T-helper 1 cell treated with Interleukin-12 subunit alpha and Interleukin-12 subunit beta and Interleukin-4 antibody, amounts not matched to agents 30 μg/mL and 1 μg/mL, for 36 hours (primary cell): ENCODE measurements around the gene ECI1.
"Not testable (repeated sequence)": the region's sequence is repeated elsewhere in the genome, so short reads cannot be mapped to it uniquely, and the experiment has no call there.

Experiments
- H3K27ac Mint-ChIP-seq: one replicate; pipeline ENCODE4 v1.8.0; 2021; ENCODE audit warnings: mild to moderate bottlenecking, mixed read lengths
- H3K27me3 Mint-ChIP-seq: one replicate; pipeline ENCODE4 v1.8.0; 2021; ENCODE audit warnings: low read depth, mixed read lengths
- H3K36me3 Mint-ChIP-seq: one replicate; pipeline ENCODE4 v1.8.0; 2021; ENCODE audit warnings: low read depth, mixed read lengths
- H3K4me1 Mint-ChIP-seq: one replicate; pipeline ENCODE4 v1.8.0; 2021; ENCODE audit warnings: low read depth, mixed read lengths
- H3K4me3 Mint-ChIP-seq: one replicate; pipeline ENCODE4 v1.8.0; 2021; ENCODE audit warnings: mild to moderate bottlenecking, moderate library complexity, mixed read lengths
- H3K9me3 Mint-ChIP-seq: one replicate; pipeline ENCODE4 v1.8.0; 2021; ENCODE audit warnings: mixed read lengths

Gene ECI1

GRCh38 chr16:2273484-2273883, 22.1 kb upstream of the ECI1 start:
- Mint-ChIP-seq H3K4me3 (no peak overlapping the region), H3K27ac (no peak overlapping the region), H3K9me3 (no peaks in the 10 kb centered on the region), H3K27me3 (no peaks in the 10 kb centered on the region), H3K4me1 (peaks cover 4% of the 10 kb centered on the region), H3K36me3 (no peaks in the 10 kb centered on the region)

- Mint-ChIP-seq H3K27me3 (no peaks in the 10 kb centered on the region), H3K9me3 (no peaks in the 10 kb centered on the region), H3K27ac (no peak overlapping the region), H3K4me3 (no peak overlapping the region), H3K4me1 (peaks cover 7% of the 10 kb centered on the region), H3K36me3 (peaks cover 5% of the 10 kb centered on the region)
Observed at GRCh38 chr16:2271848-2272461, 20.6 kb upstream of the ECI1 start.

- Mint-ChIP-seq H3K9me3 (no peaks in the 10 kb centered on the region), H3K36me3 (peaks cover 15% of the 10 kb centered on the region), H3K4me1 (peaks cover 17% of the 10 kb centered on the region), H3K27ac (no peak overlapping the region), H3K4me3 (no peak overlapping the region), H3K27me3 (no peaks in the 10 kb centered on the region)
Observed at GRCh38 chr16:2270588-2271470, 19.4 kb upstream of the ECI1 start.

GRCh38 chr16:2270070-2270462, 18.7 kb upstream of the ECI1 start:
- no peaks in the 10 kb centered on the region for H3K27me3 Mint-ChIP-seq
- H3K4me3 Mint-ChIP-seq, result peak overlapping the region; percentile 94
- peaks cover 19% of the 10 kb centered on the region for H3K4me1 Mint-ChIP-seq
- H3K36me3 Mint-ChIP-seq, result peaks cover 16% of the 10 kb centered on the region
- H3K27ac Mint-ChIP-seq, result no peak overlapping the region
- H3K9me3 Mint-ChIP-seq, result no peaks in the 10 kb centered on the region

- H3K36me3 Mint-ChIP-seq, result peaks cover 25% of the 10 kb centered on the region
- H3K27me3 Mint-ChIP-seq, result no peaks in the 10 kb centered on the region
- H3K4me1 Mint-ChIP-seq, result peaks cover 21% of the 10 kb centered on the region
- H3K27ac Mint-ChIP-seq, result peak within 1 kb of the TSS; percentile 99
- H3K4me3 Mint-ChIP-seq, result peak within 1 kb of the TSS; percentile 94
- no peaks in the 10 kb centered on the region for H3K9me3 Mint-ChIP-seq
Observed at GRCh38 chr16:2267913-2268666, 16.7 kb upstream of the ECI1 start, which contains the start of gene RNPS1. TSS of gene RNPS1 (minus strand) at chr16:2268126. CDS start at chr16:2264643, 3,483 bp downstream.

DNA sequence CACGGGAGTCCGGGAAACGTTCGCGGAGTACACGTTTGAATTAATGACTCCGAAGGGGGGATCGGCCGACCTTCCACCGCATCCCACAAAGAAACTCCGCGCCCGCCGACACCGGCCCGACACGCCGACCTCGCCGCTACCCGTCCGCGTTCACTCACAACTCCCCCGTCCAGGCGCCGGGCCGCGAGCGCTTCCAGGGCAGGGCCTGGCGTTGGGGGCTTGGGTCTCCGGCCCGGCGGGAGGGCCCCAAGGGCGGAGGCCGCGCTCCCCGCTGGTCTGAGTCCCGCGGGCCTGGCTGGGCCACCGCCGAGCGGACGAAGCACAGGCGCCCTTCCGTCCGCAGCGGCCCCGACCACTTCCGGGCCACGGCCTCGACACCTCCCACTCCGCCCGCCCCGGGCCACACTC, 16.1 kb upstream of the ECI1 start:
- not testable (repeated sequence) for H3K9me3 Mint-ChIP-seq, H3K27me3 Mint-ChIP-seq
- peak overlapping the region; percentile 94 for H3K4me3 Mint-ChIP-seq
- peaks cover 30% of the 10 kb centered on the region for H3K36me3 Mint-ChIP-seq
- H3K27ac Mint-ChIP-seq, result peak overlapping the region; percentile 99
- peaks cover 21% of the 10 kb centered on the region for H3K4me1 Mint-ChIP-seq

DNA sequence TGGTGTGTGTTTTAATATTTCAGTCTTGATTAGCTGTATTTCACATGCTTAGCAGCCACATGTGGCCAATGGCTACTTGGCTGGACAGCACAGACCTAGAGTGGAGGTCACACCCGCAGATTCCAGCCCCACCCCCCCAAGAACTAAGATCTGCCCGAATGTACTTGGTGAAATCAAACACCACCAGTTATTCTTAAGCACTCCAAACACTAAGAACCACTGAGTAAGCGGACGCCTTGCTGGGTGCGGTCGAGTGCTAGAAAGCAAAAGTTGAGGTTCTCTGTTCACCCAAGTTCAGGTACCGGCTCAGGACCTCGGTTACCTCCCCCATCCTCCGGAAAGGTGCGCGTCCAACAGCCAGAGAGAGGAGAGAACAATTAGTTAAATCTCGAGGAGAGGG, 15.5 kb upstream of the ECI1 start:
- peak overlapping the region; percentile 90 for H3K27ac Mint-ChIP-seq
- not testable (repeated sequence) for H3K9me3 Mint-ChIP-seq, H3K27me3 Mint-ChIP-seq
- H3K4me3 Mint-ChIP-seq, result peak overlapping the region; percentile 94
- H3K36me3 Mint-ChIP-seq, result peaks cover 36% of the 10 kb centered on the region
- H3K4me1 Mint-ChIP-seq, result peaks cover 21% of the 10 kb centered on the region

DNA sequence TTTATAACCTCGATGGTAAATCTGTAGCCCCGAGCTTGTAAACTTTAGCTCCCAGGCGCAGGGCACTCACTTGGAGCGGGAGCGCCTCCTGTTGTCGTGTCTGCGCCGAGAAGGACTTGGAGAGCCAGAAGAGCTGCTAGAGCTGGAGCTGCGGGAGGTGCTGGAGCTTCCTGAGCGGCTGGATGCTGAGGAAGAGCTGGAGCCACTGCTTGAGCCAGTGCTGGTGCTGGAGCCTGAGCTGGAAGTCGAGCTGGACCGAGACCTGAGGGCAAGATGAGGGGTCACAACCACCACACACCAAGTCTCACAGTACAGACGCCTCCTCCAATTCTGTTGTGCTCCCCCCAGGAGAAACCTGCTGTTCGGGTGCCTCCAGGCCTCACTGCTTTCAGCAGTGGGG, 11.6 kb upstream of the ECI1 start:
- not testable (repeated sequence) for H3K9me3 Mint-ChIP-seq, H3K27me3 Mint-ChIP-seq, H3K4me3 Mint-ChIP-seq, H3K27ac Mint-ChIP-seq
- Mint-ChIP-seq H3K36me3 (peaks cover 48% of the 10 kb centered on the region), H3K4me1 (peaks cover 17% of the 10 kb centered on the region)

- Mint-ChIP-seq H3K36me3 (peaks cover 57% of the 10 kb centered on the region), H3K4me3 (no peak overlapping the region), H3K27me3 (no peaks in the 10 kb centered on the region), H3K9me3 (no peaks in the 10 kb centered on the region), H3K27ac (no peak overlapping the region), H3K4me1 (peaks cover 3% of the 10 kb centered on the region)
Observed at GRCh38 chr16:2260250-2260649, 8.9 kb upstream of the ECI1 start.

DNA sequence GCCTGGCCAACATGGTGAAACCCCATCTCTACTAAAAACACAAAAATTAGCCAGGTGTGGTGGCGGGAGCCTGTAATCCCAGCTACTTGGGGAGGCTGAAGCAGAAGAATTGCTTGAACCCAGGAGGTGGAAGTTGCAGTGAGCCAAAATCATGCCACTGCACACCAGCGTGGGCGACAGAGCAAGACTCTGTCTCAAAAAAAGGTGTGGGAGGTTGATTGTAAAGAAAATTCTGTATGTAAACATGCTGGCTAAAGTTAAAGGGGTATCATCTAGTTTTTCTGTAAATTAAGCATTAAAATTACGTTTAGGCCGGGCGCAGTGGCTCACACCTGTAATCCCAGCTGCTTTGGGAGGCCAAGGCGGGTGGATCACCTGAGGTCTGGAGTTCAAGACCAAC, 7.1 kb upstream of the ECI1 start:
- H3K36me3 Mint-ChIP-seq, result peaks cover 53% of the 10 kb centered on the region

GRCh38 chr16:2257726-2258125, 6.3 kb upstream of the ECI1 start:
- peaks cover 55% of the 10 kb centered on the region for H3K36me3 Mint-ChIP-seq
- H3K27ac Mint-ChIP-seq, result no peak overlapping the region
- H3K9me3 Mint-ChIP-seq, result no peaks in the 10 kb centered on the region
- no peaks in the 10 kb centered on the region for H3K27me3 Mint-ChIP-seq
- H3K4me1 Mint-ChIP-seq, result no peaks in the 10 kb centered on the region
- H3K4me3 Mint-ChIP-seq, result no peak overlapping the region

More for the DNA sequence above, 7.1 kb upstream of the ECI1 start:
- not testable (repeated sequence) for H3K9me3 Mint-ChIP-seq, H3K4me3 Mint-ChIP-seq, H3K27ac Mint-ChIP-seq, H3K4me1 Mint-ChIP-seq, H3K27me3 Mint-ChIP-seq

DNA sequence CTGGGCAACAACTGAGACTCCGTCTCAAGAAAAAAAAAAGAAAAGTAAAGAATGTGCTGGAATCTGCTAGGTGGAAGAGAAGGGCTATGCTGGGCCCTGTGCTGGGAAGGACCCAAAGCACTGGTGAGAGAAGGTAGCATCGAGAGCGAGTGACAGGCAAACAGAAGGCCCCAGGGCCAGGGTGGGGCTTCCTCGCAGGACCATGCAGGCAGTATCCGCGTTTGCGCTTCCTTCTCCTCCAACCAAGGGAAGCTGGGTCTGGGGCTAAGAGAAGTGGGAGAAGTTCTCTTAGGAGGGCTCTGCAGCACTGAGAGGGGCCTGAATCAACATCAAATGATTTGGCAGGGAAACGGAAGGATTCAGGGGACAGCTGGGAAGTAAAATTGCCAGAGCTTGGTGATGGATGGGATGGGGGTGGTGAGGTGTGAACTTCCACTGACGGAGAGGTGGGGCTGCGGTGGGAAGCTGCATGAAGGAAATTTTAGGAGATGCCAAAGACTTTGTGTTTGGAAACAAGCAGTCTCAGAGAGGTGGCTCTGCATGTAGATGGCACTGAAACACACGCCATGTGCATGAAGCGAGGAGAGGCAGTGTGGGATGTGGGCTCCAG, 5.2 kb upstream of the ECI1 start:
- H3K4me3 Mint-ChIP-seq, result no peak overlapping the region
- H3K27ac Mint-ChIP-seq, result no peak overlapping the region
- no peaks in the 10 kb centered on the region for H3K27me3 Mint-ChIP-seq
- no peaks in the 10 kb centered on the region for H3K9me3 Mint-ChIP-seq
- no peaks in the 10 kb centered on the region for H3K4me1 Mint-ChIP-seq
- H3K36me3 Mint-ChIP-seq, result peaks cover 47% of the 10 kb centered on the region

DNA sequence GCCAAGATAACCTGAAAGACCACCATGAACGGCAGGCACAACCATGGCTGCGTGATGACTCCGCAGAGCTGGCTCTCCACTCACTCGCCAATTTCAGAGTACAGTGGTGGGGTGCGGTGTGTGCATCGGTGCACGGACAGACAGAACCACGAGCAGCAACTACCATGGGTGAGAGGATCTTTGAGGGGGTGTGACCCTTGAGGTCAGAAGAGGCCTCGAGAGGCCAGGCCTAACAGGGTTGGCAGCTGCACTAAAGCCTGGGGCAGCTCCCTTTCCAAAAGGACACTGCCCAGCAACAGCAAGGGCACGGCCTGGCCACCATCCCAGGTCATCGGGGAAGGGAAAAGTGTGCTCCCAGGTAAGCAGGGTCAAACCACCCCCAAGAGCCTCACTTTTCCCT, 1.9 kb upstream of the ECI1 start:
- no peaks in the 10 kb centered on the region for H3K27me3 Mint-ChIP-seq
- H3K36me3 Mint-ChIP-seq, result peaks cover 34% of the 10 kb centered on the region
- peaks cover 2% of the 10 kb centered on the region for H3K4me1 Mint-ChIP-seq
- H3K27ac Mint-ChIP-seq, result peak overlapping the region; percentile 49
- H3K9me3 Mint-ChIP-seq, result no peaks in the 10 kb centered on the region
- no peak overlapping the region for H3K4me3 Mint-ChIP-seq

DNA sequence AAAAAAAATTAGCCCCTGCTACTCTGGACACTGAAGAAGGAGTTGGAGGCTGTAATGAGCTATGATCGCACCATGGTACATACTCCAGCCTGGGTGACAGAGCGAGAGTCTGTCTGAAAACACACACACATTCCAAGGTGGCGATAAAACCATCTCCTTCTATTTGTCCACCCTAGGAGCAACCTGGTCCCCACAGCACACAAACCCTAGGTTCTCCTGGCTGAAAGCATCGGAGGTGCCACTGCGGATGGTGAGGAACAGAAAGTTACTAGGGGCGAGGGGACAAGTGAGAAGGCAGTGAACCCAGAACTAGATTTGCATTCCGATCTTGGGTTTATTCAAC, 1.4 kb upstream of the ECI1 start:
- Mint-ChIP-seq H3K4me3 (no peak overlapping the region), H3K9me3 (no peaks in the 10 kb centered on the region)

More for the DNA sequence above, 1.4 kb upstream of the ECI1 start:
- Mint-ChIP-seq H3K27me3 (no peaks in the 10 kb centered on the region), H3K36me3 (peaks cover 34% of the 10 kb centered on the region), H3K4me1 (peaks cover 2% of the 10 kb centered on the region), H3K27ac (peak overlapping the region; percentile 49)
